ENCODE results near the gene SLC4A4. TPM values are rescaled to one million over a fixed set of nuclear protein-coding genes. Genes with fewer than 3 reads are reported as not detected.

SLC4A4 gene
- total RNA-seq (2014; rRNA removed), result 1.5 and 1.8 TPM in 2 replicates
- 1.5 TPM for polyA plus RNA-seq (2012)

GRCh38 chr4:71338846-71339593 is at the start of gene SLC4A4:
SLC4A4 (plus strand) TSS chr4:71339020.
- DNase-seq (ENCODE audit: low read depth), result peak; percentile 79

DNA sequence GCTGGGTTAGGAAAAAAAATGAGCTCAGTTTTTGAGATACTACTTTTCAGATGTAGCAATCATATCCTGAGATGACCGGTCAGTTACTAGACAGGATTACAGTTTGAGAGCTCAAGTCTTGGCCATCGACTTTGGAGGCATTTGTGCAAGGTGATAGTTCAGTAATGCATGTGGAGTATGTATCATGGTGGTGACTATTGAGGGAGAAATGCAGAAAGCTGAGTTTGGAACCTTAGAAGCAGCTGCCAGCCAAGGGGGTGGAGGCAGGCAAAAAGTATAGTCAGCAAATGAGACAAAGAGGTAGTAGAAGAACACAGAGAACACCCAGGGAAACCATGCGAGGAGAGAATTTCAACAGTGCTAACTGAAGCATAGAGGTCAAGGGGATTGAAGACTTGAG is 48.7 kb upstream of the SLC4A4 start:
- peak; percentile 85 for DNase-seq (ENCODE audit: low read depth)

DNA sequence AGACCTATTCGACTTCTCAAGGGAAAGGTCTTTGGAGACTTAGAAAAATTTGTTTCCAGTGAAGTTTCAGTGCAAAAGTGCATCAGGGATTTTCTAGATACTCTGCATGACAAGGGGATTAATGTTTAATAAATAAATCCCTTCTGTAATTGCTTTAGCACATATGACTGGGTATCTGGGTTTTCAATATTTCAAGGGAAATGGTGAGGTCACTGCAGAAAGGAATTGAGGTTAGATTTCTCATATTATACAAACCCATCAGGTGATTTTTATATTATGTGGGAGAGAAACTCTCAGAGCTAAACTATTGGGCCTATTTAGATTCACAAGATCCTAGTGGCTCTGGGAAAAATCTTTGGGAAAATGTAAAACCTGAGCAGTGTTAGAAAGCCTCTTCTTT is 48.3 kb upstream of the SLC4A4 start:
- peak; percentile 10 for DNase-seq (ENCODE audit: low read depth)

DNA sequence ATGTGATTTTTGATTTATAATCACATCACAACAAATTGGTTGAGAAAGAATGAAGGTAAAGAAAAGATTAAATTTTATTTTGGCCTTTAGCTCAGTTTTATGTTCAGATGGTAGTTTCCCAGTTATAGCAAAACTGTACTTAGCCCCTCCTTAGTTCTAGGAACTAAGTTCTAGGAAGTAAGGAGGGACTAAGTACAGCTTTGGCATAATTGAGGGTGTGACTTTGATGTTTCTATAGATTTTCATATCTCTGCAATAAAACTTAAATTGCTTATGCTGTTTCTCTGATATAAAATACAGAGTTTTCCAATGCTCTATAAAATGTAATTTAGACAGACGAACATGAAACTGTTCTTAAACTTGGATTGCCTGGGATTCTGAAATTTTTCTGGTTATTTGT is 46.6 kb upstream of the SLC4A4 start:
- DNase-seq (ENCODE audit: low read depth), result no peak

GRCh38 chr4:71293705-71294104 is 45.1 kb upstream of the SLC4A4 start:
- peak; percentile 62 for DNase-seq (ENCODE audit: low read depth)

DNA sequence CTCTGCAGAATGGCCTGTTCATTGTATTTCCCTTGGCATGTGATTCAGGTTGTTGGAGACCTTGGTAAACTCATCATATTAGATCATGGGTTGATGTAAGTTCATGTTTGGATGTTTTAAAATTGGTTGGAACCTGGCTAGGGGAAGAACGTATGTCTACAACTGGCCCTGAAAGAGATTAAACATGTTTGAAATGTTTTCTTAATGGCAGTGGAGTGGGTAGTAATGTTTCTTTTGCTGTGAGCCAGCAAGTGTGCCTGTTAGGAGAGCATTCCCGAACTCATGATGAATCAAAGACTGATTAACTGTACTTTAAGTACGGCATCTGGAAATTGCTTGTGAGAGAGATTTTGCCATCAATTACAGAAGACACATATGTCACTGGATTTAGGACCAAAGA is 44.5 kb upstream of the SLC4A4 start:
- DNase-seq (ENCODE audit: low read depth), result peak; percentile 37

GRCh38 chr4:71296945-71297344 is 41.9 kb upstream of the SLC4A4 start:
- DNase-seq (ENCODE audit: low read depth), result no peak

DNA sequence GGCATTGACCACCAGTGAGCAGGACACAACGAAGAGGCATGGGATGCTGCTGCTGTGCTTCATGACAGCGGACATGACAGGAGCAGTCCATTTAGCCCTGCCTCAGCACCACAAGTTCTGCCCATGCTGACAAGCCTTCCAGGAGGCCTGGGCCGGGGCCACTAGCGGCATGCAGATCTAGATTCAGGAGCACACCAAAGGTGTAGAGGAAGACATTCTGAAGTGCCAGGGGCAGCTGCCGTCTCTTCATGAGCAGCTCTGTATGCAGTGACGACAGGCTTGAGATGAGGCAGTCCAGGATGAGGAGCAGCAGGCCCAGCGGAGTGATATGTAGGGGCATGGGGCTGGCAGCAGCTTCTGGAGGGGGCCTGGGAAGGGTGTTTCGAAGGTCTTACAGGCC is 38.5 kb upstream of the SLC4A4 start:
- no peak for DNase-seq (ENCODE audit: low read depth)

GRCh38 chr4:71300964-71301363 is 37.9 kb upstream of the SLC4A4 start:
- no peak for DNase-seq (ENCODE audit: low read depth)

- DNase-seq (ENCODE audit: low read depth), result no peak
Observed at GRCh38 chr4:71303287-71303686, 35.5 kb upstream of the SLC4A4 start.

DNA sequence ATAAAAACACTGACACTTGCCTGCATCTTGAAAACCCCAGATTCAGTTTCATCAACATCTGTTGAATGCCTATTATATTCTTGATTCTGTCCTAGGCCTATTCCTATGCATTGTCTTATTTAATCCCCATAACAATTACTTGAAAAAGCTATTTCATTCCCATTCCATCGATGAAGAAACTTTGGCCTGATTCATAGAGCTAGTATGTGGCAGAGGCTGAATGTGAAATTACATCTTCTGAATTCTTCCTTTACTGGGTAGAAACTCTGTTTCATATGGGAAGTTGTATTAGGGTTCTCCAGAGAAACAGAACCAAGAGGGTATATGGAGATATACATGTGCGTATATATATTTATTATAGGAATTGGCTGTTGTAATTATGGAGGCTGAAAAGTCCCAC is 35.0 kb upstream of the SLC4A4 start:
- peak; percentile 20 for DNase-seq (ENCODE audit: low read depth)

GRCh38 chr4:71304289-71304850 is 34.5 kb upstream of the SLC4A4 start:
- peak; percentile 58 for DNase-seq (ENCODE audit: low read depth)

GRCh38 chr4:71307729-71308128 is 31.1 kb upstream of the SLC4A4 start:
- no peak for DNase-seq (ENCODE audit: low read depth)

GRCh38 chr4:71322425-71322824 is 16.4 kb upstream of the SLC4A4 start:
- DNase-seq (ENCODE audit: low read depth), result no peak

DNA sequence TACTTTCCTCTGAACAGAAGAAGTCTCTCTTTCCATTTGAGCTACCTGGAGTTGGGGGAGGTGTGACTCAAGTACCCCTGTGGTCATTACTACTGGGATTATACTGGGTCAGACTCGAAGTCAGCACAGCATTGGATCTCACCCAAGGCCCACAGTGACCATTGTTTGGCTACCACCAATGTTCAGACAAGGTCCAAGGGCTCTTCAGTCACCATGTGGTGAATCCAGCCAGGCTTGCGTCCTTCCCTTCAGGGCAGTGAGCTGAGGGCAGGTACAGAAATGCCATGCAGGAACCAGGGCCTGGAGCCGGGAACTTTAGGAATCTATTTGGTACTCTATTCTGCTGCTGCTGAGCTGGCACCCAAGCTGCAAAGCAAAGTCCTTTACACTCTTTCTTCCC is 5.5 kb upstream of the SLC4A4 start:
- no peak for DNase-seq (ENCODE audit: low read depth)

- DNase-seq (ENCODE audit: low read depth), result no peak
Observed at GRCh38 chr4:71333960-71334359, 4.9 kb upstream of the SLC4A4 start.

GRCh38 chr4:71334465-71334882 is 4.3 kb upstream of the SLC4A4 start:
- peak; percentile 22 for DNase-seq (ENCODE audit: low read depth)

- no peak for DNase-seq (ENCODE audit: low read depth)
Observed at GRCh38 chr4:71343670-71344466, 5.0 kb downstream of the SLC4A4 start.

- no peak for DNase-seq (ENCODE audit: low read depth)
Observed at GRCh38 chr4:71346710-71347109, 7.9 kb downstream of the SLC4A4 start.

DNA sequence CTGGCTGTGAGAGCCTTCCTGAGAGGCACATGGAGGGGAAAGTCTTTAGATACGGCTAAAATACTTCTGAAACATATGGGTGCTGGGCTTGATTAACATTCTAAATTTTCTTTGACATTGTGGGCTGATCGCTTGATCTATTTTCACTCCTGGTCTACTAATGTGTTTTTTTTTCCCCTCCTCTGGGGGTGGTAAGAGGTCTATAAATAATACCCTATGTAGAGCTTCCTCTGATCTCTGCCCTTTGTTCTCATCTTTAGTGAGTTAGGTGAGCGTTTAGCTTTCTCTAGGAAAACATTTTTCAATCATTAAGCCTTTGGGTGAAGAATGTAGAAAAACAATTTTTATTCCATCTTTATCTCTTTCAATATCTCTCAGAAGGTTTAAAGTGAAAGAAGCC is 9.8 kb downstream of the SLC4A4 start:
- no peak for DNase-seq (ENCODE audit: low read depth)

- DNase-seq (ENCODE audit: low read depth), result no peak
Observed at GRCh38 chr4:71355045-71355444, 16.2 kb downstream of the SLC4A4 start.

DNA sequence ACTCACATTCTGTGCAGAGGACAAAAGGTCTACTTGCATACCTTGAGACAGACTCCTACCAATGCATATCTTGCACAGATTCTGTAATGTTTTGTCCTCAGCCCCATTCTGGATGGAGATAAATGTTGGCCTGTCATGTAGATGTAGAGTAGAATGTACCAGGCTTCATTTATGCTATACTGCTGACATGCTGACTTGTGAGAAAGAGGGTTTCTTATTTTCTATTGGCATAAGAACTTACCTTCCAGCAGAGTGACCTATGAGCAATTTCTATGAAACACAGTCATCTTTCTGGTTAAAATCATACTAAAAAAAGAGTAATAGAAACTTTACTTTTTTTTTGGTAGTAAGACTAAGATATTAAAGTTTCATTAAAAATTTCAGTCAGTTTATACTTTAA is 17.2 kb downstream of the SLC4A4 start:
- no peak for DNase-seq (ENCODE audit: low read depth)

Data from LHCN-M2 (cell line).